Stimulated activated naive CD8-positive, alpha-beta T cell treated with anti-CD3 and anti-CD28 coated beads, Interleukin-15, amount 100 ng/mL, for 72 hours (primary cell): Measurements from ENCODE around the gene NRN1.
"Not testable (repeated sequence)": the region's sequence is repeated elsewhere in the genome, so short reads cannot be mapped to it uniquely, and the experiment has no call there.

Experiments
- ATAC-seq: fragments of 150-1000 bp; cut with Tn5 transposase; 2 replicates; pipeline ENCODE4 v1.10.0; 2021; ENCODE audit warnings: mild to moderate bottlenecking, moderate library complexity
- DNase-seq, 2 donors: peaks; one replicate each; pipeline ENCODE4 v3.0.0; 2021 to 2022
- H3K27ac Mint-ChIP-seq, 2 donors: one replicate each; pipeline ENCODE4 v1.8.0; 2022; ENCODE audit warnings: mild to moderate bottlenecking in 2 of 2, mixed read lengths in 2 of 2, moderate library complexity in 2 of 2
- H3K27me3 Mint-ChIP-seq: one replicate; pipeline ENCODE4 v1.8.0; 2022; ENCODE audit warnings: mixed read lengths
- H3K4me1 Mint-ChIP-seq: one replicate; pipeline ENCODE4 v1.8.0; 2022; ENCODE audit warnings: mild to moderate bottlenecking, mixed read lengths
- H3K4me3 Mint-ChIP-seq, 2 donors: one replicate each; pipeline ENCODE4 v1.8.0; 2022; ENCODE audit warnings: mild to moderate bottlenecking in 2 of 2, mixed read lengths in 2 of 2, moderate library complexity in 1 of 2
- H3K9me3 Mint-ChIP-seq, 2 donors: one replicate each; pipeline ENCODE4 v1.8.0; 2022; ENCODE audit warnings: mixed read lengths in 2 of 2

NRN1 gene

DNA sequence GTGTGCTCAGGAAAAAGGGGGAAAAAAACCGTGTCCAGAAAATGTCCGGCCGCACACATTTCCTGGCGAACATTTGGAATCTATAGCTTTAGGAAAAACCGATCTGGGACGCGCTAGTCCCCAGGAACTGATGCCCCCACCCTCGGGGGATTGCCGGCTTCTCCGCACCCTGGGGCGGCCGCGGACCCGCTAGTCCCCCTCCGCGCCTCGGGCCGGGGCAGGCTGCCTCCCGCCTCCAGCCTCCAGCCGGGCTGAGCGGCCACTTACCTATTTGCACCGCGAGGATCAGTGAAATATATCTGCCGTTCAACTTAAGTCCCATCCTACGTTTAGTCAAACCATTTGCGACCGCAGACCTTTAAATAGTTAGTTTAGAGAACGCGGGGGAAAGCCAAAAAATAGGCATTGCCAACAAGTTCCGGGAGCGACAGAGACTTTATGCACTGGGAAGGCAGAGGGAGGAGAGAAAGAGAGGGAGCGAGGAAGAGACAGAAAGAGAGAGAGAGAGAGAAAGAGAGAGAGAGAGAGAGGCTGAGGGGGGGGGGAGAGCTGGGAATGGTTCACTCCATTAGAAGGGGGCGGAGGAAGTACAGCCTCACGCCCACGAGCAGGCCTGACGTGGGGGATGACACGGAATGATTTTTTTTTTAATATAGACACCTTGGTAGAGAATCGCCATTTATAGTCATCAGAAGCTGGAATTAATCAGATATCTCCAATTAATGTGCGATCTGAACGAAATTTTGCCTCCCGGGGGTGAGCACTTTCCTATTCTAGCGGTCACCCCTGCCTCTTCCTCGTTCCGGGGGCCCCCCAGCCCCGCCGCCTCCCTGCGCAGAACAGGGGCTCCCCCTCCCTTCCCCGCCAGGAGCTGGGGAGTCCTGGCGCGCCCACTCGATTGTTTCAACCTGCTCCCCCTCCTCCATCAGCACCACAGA is at the start of gene NRN1:
NRN1 (minus strand) TSS at position 498 of the 938 bp plus-strand sequence; CDS start at position 322, 176 bp downstream.
- Mint-ChIP-seq H3K9me3 (no peaks in the 10 kb centered on the region), H3K27me3 (peaks cover 88% of the 10 kb centered on the region), H3K27ac (peak within 1 kb of the TSS; percentile 23 to 57), H3K4me3 (peak within 1 kb of the TSS; percentile 93 to 95), H3K4me1 (peaks cover 75% of the 10 kb centered on the region)
- DNase-seq (no peak), ATAC-seq (no peak)

GRCh38 chr6:6052216-6052615 is 45.5 kb upstream of the NRN1 start:
- peaks cover 52% of the 10 kb centered on the region for H3K27me3 Mint-ChIP-seq

GRCh38 chr6:6046716-6047115 is 40.0 kb upstream of the NRN1 start:
- no peaks in the 10 kb centered on the region for H3K9me3 Mint-ChIP-seq
- ATAC-seq (no peak), DNase-seq (no peak)
- H3K27me3 Mint-ChIP-seq, result peaks cover 61% of the 10 kb centered on the region
- no peak overlapping the region for H3K4me3 Mint-ChIP-seq
- no peak overlapping the region for H3K27ac Mint-ChIP-seq
- no peaks in the 10 kb centered on the region for H3K4me1 Mint-ChIP-seq

More at GRCh38 chr6:6052216-6052615, 45.5 kb upstream of the NRN1 start:
- no peak for DNase-seq
- no peak overlapping the region for H3K27ac Mint-ChIP-seq
- no peak for ATAC-seq
- H3K4me3 Mint-ChIP-seq, result no peak overlapping the region
- H3K4me1 Mint-ChIP-seq, result no peaks in the 10 kb centered on the region
- H3K9me3 Mint-ChIP-seq, result no peaks in the 10 kb centered on the region

DNA sequence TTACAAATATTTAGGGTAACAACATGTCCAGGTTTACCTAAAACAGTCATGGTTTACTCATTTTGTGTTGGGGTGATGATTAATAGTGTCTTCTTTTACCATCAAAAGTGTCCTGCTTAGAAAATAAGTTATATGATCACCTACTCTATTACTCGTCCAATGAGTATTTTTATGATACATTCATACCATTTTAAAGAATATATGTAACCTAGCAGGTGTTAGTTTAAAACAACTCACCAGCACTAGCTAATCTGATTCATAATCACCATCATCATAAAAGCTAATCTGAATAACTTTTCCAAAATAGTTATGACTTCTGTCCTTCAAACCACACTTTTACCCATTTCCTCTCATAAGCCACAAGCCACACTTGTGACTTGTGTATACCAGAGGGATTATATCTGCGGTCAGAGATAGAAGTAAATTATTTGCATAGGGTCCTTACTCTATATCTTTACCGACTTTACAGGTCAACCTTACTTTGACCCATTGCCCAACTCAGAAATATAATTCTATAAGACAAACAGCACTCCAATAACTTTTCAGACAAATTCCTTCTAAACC is 33.3 kb upstream of the NRN1 start:
- Mint-ChIP-seq H3K9me3 (no peaks in the 10 kb centered on the region), H3K27ac (no peak overlapping the region), H3K4me3 (no peak overlapping the region), H3K4me1 (no peaks in the 10 kb centered on the region), H3K27me3 (peaks cover 44% of the 10 kb centered on the region)
- peak; percentile 86 for ATAC-seq
- DNase-seq, result no peak

DNA sequence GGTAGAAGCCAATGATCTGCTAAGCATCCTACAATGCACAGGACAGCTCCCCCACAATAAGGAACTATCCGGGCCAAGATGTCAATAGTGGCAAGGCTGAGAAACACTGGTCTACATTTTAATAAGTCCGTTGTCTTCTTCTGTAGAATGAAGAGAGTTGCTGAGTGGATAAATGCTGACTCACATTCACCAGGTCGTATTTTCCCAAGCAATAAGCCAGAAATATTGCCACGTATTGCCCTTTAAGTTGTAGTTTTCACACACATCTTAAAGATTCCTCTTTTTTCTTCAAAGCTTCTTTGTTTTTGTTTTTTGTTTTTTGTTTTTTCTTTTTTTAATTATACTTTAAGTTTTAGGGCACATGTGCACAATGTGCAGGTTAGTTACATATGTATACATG is 30.5 kb upstream of the NRN1 start:
- Mint-ChIP-seq H3K9me3 (no peaks in the 10 kb centered on the region), H3K4me1 (no peaks in the 10 kb centered on the region), H3K4me3 (no peak overlapping the region), H3K27me3 (peaks cover 30% of the 10 kb centered on the region), H3K27ac (no peak overlapping the region)
- DNase-seq, result no peak
- no peak for ATAC-seq

- no peaks in the 10 kb centered on the region for H3K4me1 Mint-ChIP-seq
- H3K27me3 Mint-ChIP-seq, result peaks cover 33% of the 10 kb centered on the region
- no peak for ATAC-seq
- no peak overlapping the region for H3K4me3 Mint-ChIP-seq
- no peaks in the 10 kb centered on the region for H3K9me3 Mint-ChIP-seq
- no peak overlapping the region for H3K27ac Mint-ChIP-seq
- DNase-seq, result no peak
Observed at GRCh38 chr6:6033858-6034257, 27.1 kb upstream of the NRN1 start.

DNA sequence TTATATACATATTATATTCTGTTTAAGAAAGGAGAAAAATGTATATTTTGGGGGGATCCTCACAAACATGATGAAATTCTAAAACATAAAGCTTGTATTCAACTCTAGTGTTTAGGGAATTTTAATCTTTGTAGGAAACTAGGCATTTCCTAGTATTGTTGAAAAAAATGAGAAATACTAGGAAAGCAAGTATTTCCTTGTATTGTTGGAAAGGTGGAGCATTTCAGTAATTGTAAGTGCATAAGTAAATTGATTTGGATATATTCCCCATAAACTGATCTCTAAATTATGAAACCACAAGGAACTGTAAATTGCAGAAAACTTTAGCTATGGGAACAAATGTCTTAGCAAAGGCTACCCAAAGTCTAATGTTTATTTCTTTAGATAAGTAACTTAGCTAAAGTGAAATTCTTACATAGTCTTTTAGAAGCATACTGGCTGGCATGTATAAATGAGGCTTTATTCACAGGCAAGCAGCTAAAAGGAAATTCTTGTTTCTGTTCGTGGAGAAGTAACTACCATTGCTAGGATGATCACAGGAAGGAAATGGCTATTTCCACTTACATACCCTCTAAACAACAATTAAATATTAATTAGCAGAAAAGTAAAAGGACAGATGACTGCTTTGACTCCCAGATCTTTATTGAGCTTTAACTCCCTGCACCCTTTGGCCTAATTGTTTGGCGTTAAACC is 19.9 kb upstream of the NRN1 start:
- Mint-ChIP-seq H3K27ac (no peak overlapping the region), H3K4me1 (no peaks in the 10 kb centered on the region), H3K4me3 (no peak overlapping the region), H3K27me3 (peaks cover 64% of the 10 kb centered on the region), H3K9me3 (no peaks in the 10 kb centered on the region)
- DNase-seq (no peak), ATAC-seq (no peak)

GRCh38 chr6:6025736-6026135 is 19.0 kb upstream of the NRN1 start:
- H3K27me3 Mint-ChIP-seq, result peaks cover 64% of the 10 kb centered on the region

GRCh38 chr6:6024220-6024619 is 17.5 kb upstream of the NRN1 start:
- Mint-ChIP-seq H3K27me3 (peaks cover 60% of the 10 kb centered on the region), H3K27ac (no peak overlapping the region), H3K4me3 (no peak overlapping the region), H3K9me3 (no peaks in the 10 kb centered on the region), H3K4me1 (no peaks in the 10 kb centered on the region)
- no peak for ATAC-seq
- DNase-seq, result no peak

More at GRCh38 chr6:6025736-6026135, 19.0 kb upstream of the NRN1 start:
- Mint-ChIP-seq H3K4me3 (no peak overlapping the region), H3K27ac (no peak overlapping the region), H3K9me3 (no peaks in the 10 kb centered on the region), H3K4me1 (no peaks in the 10 kb centered on the region)
- ATAC-seq (no peak), DNase-seq (no peak)

GRCh38 chr6:6022841-6023240 is 16.1 kb upstream of the NRN1 start:
- not testable (repeated sequence) for H3K4me1 Mint-ChIP-seq, H3K4me3 Mint-ChIP-seq, DNase-seq, H3K27ac Mint-ChIP-seq, H3K9me3 Mint-ChIP-seq, ATAC-seq
- peaks cover 74% of the 10 kb centered on the region for H3K27me3 Mint-ChIP-seq

- Mint-ChIP-seq H3K27ac (peak overlapping the region in 1 of 2 donors; percentile 76), H3K4me1 (peaks cover 54% of the 10 kb centered on the region), H3K4me3 (peak overlapping the region; percentile 93 to 95), H3K27me3 (peaks cover 87% of the 10 kb centered on the region), H3K9me3 (no peaks in the 10 kb centered on the region)
- ATAC-seq, result peak; percentile 74
- DNase-seq, result peak; percentile 72
Observed at GRCh38 chr6:6008648-6009421, 2.1 kb upstream of the NRN1 start.

GRCh38 chr6:6008089-6008647 is 1.4 kb upstream of the NRN1 start:
- Mint-ChIP-seq H3K4me3 (peak overlapping the region; percentile 93 to 95), H3K9me3 (no peaks in the 10 kb centered on the region), H3K27me3 (peaks cover 87% of the 10 kb centered on the region), H3K4me1 (peaks cover 60% of the 10 kb centered on the region), H3K27ac (no peak overlapping the region)
- DNase-seq (no peak), ATAC-seq (peak; percentile 40)

- DNase-seq (peak; percentile 46 to 53), ATAC-seq (peak; percentile 54)
- peaks cover 67% of the 10 kb centered on the region for H3K4me1 Mint-ChIP-seq
- H3K9me3 Mint-ChIP-seq, result no peaks in the 10 kb centered on the region
- H3K27ac Mint-ChIP-seq, result peak overlapping the region; percentile 23 to 57
- H3K27me3 Mint-ChIP-seq, result peaks cover 87% of the 10 kb centered on the region
- H3K4me3 Mint-ChIP-seq, result peak overlapping the region; percentile 93 to 95
Observed at GRCh38 chr6:6007366-6008088, 802 bp upstream of the NRN1 start.

GRCh38 chr6:6006006-6006427 is 708 bp downstream of the NRN1 start:
- no peak for ATAC-seq
- peaks cover 89% of the 10 kb centered on the region for H3K27me3 Mint-ChIP-seq
- no peaks in the 10 kb centered on the region for H3K9me3 Mint-ChIP-seq
- H3K4me3 Mint-ChIP-seq, result peak overlapping the region; percentile 45 to 49
- H3K27ac Mint-ChIP-seq, result no peak overlapping the region
- DNase-seq, result no peak
- H3K4me1 Mint-ChIP-seq, result peaks cover 81% of the 10 kb centered on the region
